ENCODE data around the gene LANCL2. TPM values are rescaled to one million over a fixed set of nuclear protein-coding genes. Genes with fewer than 3 reads are reported as not detected.

The LANCL2 gene
- total RNA-seq, 1 experiment from 2014 or later, result 10.0 TPM

- intact Hi-C loops (cut with micrococcal nuclease), result no loop called here
- H3K9me3 ChIP-seq (ENCODE audit: control insufficient read depth in 1 of 2, insufficient read depth in 1 of 2, low read depth in 1 of 2, low read length in 2 of 2), result no peaks in the 10 kb centered on the region
- H3K27me3 ChIP-seq (ENCODE audit: insufficient read depth, low read length), result no peaks in the 10 kb centered on the region
- no peak overlapping the region for H3K4me2 ChIP-seq (ENCODE audit: low read length)
- H2AFZ ChIP-seq (ENCODE audit: low read depth, low read length, poor library complexity, severe bottlenecking), result no peak overlapping the region
- H3K9ac ChIP-seq (ENCODE audit: low read length), result no peak overlapping the region
- H3K27ac ChIP-seq (ENCODE audit: low read depth, low read length), result no peak overlapping the region
- H3K4me3 ChIP-seq (replicated peaks in 1 of 2; ENCODE audit: low read depth in 1 of 2, low read length in 2 of 2), result no peak overlapping the region
- H3K79me2 ChIP-seq (ENCODE audit: insufficient read depth, low read length), result 0 out of 2 replicates have a peak, but pooled peaks cover 4% of the 10 kb centered on the region
- POLR2A ChIA-PET, result no interaction called here
- no peaks in the 10 kb centered on the region for H3K36me3 ChIP-seq (ENCODE audit: control insufficient read depth in 1 of 2, insufficient read depth in 2 of 2, low read length in 2 of 2)
- H3K9me2 ChIP-seq (ENCODE audit: insufficient read depth), result no peaks in the 10 kb centered on the region
- BruUV-seq (replicated peaks), result no TSS peak
- RAD21 ChIA-PET (ENCODE audit: low non-redundant PET in 1 of 2, low total read pairs in 2 of 2, uncharacterized antibody in 2 of 2, unreplicated experiment in 2 of 2), result no interaction called here
- H3K4me1 ChIP-seq (ENCODE audit: control insufficient read depth in 1 of 2, insufficient read depth in 2 of 2, low read length in 2 of 2), result no peaks in the 10 kb centered on the region
- no peak for ATAC-seq
- DNase-seq (ENCODE audit: low read depth, low spot score), result no peak
- CTCF ChIA-PET, result no interaction called here
- H4K20me1 ChIP-seq (ENCODE audit: insufficient read depth), result no peaks in the 10 kb centered on the region
- TF ChIP-seq EZH2 (IDR thresholded peaks at IDR 0.05) (no peak), POLR2AphosphoS5 (IDR thresholded peaks at IDR 0.05; ENCODE audit: low read depth, low read length) (no peak), ATF3 (IDR thresholded peaks at IDR 0.05) (no peak), ZNF274 (IDR thresholded peaks at IDR 0.05; ENCODE audit: low read depth, low read length) (no peak), JUND (IDR thresholded peaks at IDR 0.05) (no peak), SRF (IDR thresholded peaks at IDR 0.05; ENCODE audit: low read depth) (no peak), CBX3 (IDR thresholded peaks at IDR 0.05; ENCODE audit: low read depth) (no peak), POLR2A (IDR thresholded peaks at IDR 0.05; ENCODE audit: borderline replicate concordance, extremely low read depth, insufficient read depth, insufficient read length) (no peak), EZH2phosphoT487 (IDR thresholded peaks at IDR 0.05; ENCODE audit: borderline replicate concordance) (no peak), CEBPB (IDR thresholded peaks at IDR 0.05; ENCODE audit: low read depth) (no peak), REST (IDR thresholded peaks at IDR 0.05; ENCODE audit: low read depth) (no peak), SIN3A (IDR thresholded peaks at IDR 0.05; ENCODE audit: low read depth) (no peak), ZBTB33 (IDR thresholded peaks at IDR 0.05; ENCODE audit: extremely low read depth, insufficient replicate concordance, low read length) (no peak), ZFX (IDR thresholded peaks at IDR 0.05) (no peak)
These were observed 12.2 kb downstream of the LANCL2 start for GRCh38 chr7:55377162-55377817.

All from HCT116 (cell line).